ENCODE results near the gene MCAT.
A peak's percentile ranks its signal among the peaks of the same experiment; 100 is the strongest.

The MCAT gene

GRCh38 chr22:43172191-43172590, 29.0 kb upstream of the MCAT start:
- no peak for DNase-seq

- no peak for DNase-seq
Measured at GRCh38 chr22:43171607-43172006, 28.4 kb upstream of the MCAT start.

- DNase-seq, result no peak
Measured at GRCh38 chr22:43171019-43171491, 27.9 kb upstream of the MCAT start.

GRCh38 chr22:43170131-43170480, 26.9 kb upstream of the MCAT start:
- no peak for DNase-seq

- no peak for DNase-seq
Measured at GRCh38 chr22:43169310-43170130, 26.3 kb upstream of the MCAT start.

GRCh38 chr22:43168471-43169309, 25.5 kb upstream of the MCAT start:
- peak; percentile 49 for DNase-seq

- no peak for DNase-seq
Measured at GRCh38 chr22:43167001-43167589, 23.9 kb upstream of the MCAT start.

GRCh38 chr22:43166132-43166930, 23.1 kb upstream of the MCAT start:
- no peak for DNase-seq

GRCh38 chr22:43164636-43165035, 21.4 kb upstream of the MCAT start:
- DNase-seq, result no peak

GRCh38 chr22:43163241-43163795, 20.1 kb upstream of the MCAT start:
- no peak for DNase-seq

- DNase-seq, result no peak
Measured at GRCh38 chr22:43162412-43163150, 19.4 kb upstream of the MCAT start.

- no peak for DNase-seq
Measured at GRCh38 chr22:43160497-43161126, 17.4 kb upstream of the MCAT start.

GRCh38 chr22:43159484-43160178, 16.4 kb upstream of the MCAT start:
- DNase-seq, result no peak

GRCh38 chr22:43158778-43159483, 15.7 kb upstream of the MCAT start:
- DNase-seq, result no peak

- no peak for DNase-seq
Measured at GRCh38 chr22:43157874-43158546, 14.8 kb upstream of the MCAT start.

GRCh38 chr22:43156413-43156812, 13.2 kb upstream of the MCAT start:
- DNase-seq, result no peak

- no peak for DNase-seq
Measured at GRCh38 chr22:43155789-43156188, 12.6 kb upstream of the MCAT start.

- no peak for DNase-seq
Measured at GRCh38 chr22:43154887-43155536, 11.8 kb upstream of the MCAT start.

GRCh38 chr22:43153899-43154298, 10.7 kb upstream of the MCAT start:
- no peak for DNase-seq

Measured in fibroblast of skin of right quadriceps (primary cell).